Epithelial cell of proximal tubule (primary cell): ENCODE results near the gene HDGFL2. TPM values are rescaled to one million over a fixed set of nuclear protein-coding genes. Genes with fewer than 3 reads are reported as not detected.

Experiments used
- DNase-seq: peaks from one replicate; pipeline ENCODE4 v3.0.0-alpha.2; 2011; ENCODE audit warnings: low read depth
- H3K4me3 ChIP-seq: 2 replicates; pipeline ENCODE4 v1.5.1; 2011; ENCODE audit warnings: low read depth, mild to moderate bottlenecking, low read length
- CTCF ChIP-seq: conservative IDR thresholded peaks from 2 replicates; pipeline ENCODE4 v1.5.1; 2012; ENCODE audit warnings: low read depth, mild to moderate bottlenecking, low read length
- total RNA-seq: library from RNA; depleted of rRNA; stranded (reverse); fragments of >200 nt; gene quantifications from 2 replicates; pipeline ENCODE4 v1.2.3, GENCODE V29; 2015

HDGFL2 gene
- total RNA-seq, 1 donor from 2014 or later, result 91.8 TPM

DNA sequence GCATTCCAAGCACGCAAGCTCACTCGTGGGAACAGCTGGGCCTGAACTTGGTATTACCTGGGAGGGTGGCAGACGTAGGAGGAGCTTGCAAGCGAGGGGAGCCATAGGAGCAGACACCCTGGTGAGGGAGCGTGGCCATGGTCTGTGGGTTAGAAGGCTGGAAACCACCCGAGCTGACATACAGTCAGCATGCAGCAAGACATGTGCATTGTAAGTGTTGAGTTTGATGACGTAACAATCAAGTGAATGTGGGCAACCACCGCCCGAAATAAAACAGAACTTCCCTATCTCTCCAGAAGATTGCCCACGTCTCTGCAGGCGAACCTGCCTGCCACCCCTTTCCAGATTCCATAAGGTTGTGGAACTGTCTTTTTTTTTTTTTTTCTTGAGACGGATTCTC, 41.3 kb upstream of the HDGFL2 start:
- DNase-seq, result no peak
- TF ChIP-seq CTCF, result no peak
- no peak overlapping the region for H3K4me3 ChIP-seq

DNA sequence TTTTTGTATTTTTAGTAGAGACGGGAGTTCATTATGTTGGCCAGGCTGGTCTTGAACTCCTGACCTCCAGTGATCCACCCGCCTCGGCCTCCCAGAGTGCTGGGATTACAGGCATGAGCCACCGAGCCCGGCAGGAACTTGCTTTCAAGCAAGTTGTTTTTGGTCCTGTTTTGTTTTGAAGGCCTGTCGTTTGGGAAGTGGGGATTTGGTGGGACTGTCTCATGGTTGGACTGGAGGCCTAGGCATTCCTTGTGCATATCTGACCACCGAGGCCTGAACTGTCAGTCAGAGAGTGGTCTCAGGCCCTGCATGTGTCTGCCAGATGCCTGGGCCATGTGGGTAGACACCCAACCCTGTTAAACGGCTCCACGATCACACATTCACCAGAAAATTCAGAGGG, 40.8 kb upstream of the HDGFL2 start:
- no peak for TF ChIP-seq CTCF
- DNase-seq, result no peak
- no peak overlapping the region for H3K4me3 ChIP-seq

- DNase-seq, result no peak
- H3K4me3 ChIP-seq, result no peak overlapping the region
- no peak for TF ChIP-seq CTCF
These were observed 40.1 kb upstream of the HDGFL2 start for GRCh38 chr19:4431808-4432674.

GRCh38 chr19:4432918-4433506, 39.1 kb upstream of the HDGFL2 start:
- DNase-seq, result no peak
- TF ChIP-seq CTCF, result no peak
- H3K4me3 ChIP-seq, result no peak overlapping the region

DNA sequence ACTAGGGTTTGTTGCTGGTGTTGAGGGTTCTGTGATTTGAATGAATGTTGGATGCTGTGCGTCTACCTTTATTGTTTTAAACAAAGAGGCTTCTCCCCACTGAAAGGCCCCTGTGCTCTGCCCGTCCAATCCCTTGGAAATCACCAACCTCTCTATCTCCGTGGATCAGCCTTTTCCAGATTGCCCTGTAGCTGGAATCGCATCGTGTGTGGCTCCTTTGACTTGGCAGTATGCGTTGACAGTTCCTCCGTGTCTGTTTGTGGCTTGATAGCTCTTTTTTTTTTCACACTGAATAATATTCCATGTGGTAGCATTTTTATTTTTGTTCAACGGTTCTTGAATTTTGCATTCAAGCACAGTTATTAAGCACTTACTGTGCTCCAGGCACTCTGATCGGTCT, 37.7 kb upstream of the HDGFL2 start:
- no peak for DNase-seq
- TF ChIP-seq CTCF, result no peak
- no peak overlapping the region for H3K4me3 ChIP-seq

DNA sequence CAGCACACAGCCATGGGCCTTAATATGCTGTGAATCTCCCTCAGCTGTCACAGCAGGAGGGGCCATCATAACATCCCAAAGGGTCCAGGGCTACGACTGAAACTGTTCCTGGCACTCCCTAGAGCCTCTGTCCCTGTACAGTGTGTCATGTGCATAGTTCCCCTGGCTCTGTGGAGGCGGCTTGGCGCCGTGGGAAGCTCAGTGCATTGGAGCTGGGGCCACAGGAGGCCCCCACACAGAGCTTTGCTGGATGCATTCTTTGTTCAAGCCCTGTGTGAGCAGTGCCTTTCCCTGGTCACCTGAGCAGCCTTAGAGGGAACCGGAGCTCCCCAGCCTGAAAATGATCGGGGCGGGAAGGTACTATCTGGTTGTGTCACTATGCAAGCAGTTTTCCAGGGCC, 35.9 kb upstream of the HDGFL2 start:
- H3K4me3 ChIP-seq, result no peak overlapping the region
- TF ChIP-seq CTCF, result no peak
- no peak for DNase-seq
